NT2/D1 (cell line): ENCODE measurements around the gene RAB17.

Experiments
- DNase-seq: peaks from one replicate; pipeline ENCODE4 v3.0.0-alpha.2; 2011; ENCODE audit warnings: low read depth, low spot score
- H3K27me3 ChIP-seq: 2 replicates; pipeline ENCODE4 v1.6.0; 2011; ENCODE audit warnings: mild to moderate bottlenecking; ENCODE audit not compliant: insufficient read length, insufficient read depth
- H3K36me3 ChIP-seq: 2 replicates; pipeline ENCODE4 v1.6.1; 2011; ENCODE audit warnings: mild to moderate bottlenecking, low read length, mixed read lengths; ENCODE audit not compliant: insufficient read depth, insufficient read length
- H3K4me1 ChIP-seq: 2 replicates; pipeline ENCODE4 v1.5.1; 2011; ENCODE audit not compliant: insufficient read depth, insufficient read length
- H3K4me3 ChIP-seq: 2 replicates; pipeline ENCODE4 v1.5.1; 2011; ENCODE audit warnings: low read depth; ENCODE audit not compliant: insufficient read length
- H3K9ac ChIP-seq: 2 replicates; pipeline ENCODE4 v1.6.0; 2011; ENCODE audit warnings: low read depth; ENCODE audit not compliant: insufficient read length
- H3K9me3 ChIP-seq: 2 replicates; pipeline ENCODE4 v1.5.1; 2011; ENCODE audit warnings: mild to moderate bottlenecking, low read length; ENCODE audit not compliant: insufficient read depth
- SUZ12 ChIP-seq: IDR thresholded peaks from 2 replicates; pipeline ENCODE4 v1.6.1; 2011; ENCODE audit not compliant: insufficient read length, insufficient read depth; ENCODE audit errors: extremely low read depth
- YY1 ChIP-seq: IDR thresholded peaks from 2 replicates; pipeline ENCODE4 v1.6.1; 2011; ENCODE audit not compliant: insufficient read length, insufficient read depth
- ZNF274 ChIP-seq: IDR thresholded peaks from 2 replicates; pipeline ENCODE4 v1.6.1; 2011; ENCODE audit warnings: mild to moderate bottlenecking, low read depth, low read length

The RAB17 gene

DNA sequence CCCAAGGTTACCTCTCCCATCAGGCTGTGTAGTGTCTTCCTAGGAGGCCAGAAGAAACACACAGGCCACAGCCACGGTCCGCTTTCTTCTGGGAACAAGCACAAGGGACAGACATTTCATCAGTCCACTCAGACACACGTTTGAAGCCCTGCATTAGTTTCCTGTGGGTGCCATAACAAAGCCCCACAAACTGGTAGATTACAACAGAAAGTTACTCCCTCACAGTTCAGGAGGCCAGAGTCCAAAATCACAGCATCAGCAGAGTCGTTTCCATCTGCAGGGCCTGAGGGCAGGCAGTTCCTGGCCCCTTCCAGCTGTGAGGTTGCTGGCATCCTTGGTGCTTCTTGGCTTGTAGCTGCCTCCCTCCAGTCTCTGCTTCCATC, 32.9 kb downstream of the RAB17 start:
- Histone ChIP-seq H3K9ac (no peak overlapping the region), H3K4me1 (no peaks in the 10 kb centered on the region), H3K27me3 (no peaks in the 10 kb centered on the region), H3K36me3 (no peaks in the 10 kb centered on the region), H3K9me3 (peaks cover 32% of the 10 kb centered on the region), H3K4me3 (no peak overlapping the region)
- TF ChIP-seq ZNF274: no peak
- no peak for TF ChIP-seq SUZ12
- no peak for TF ChIP-seq YY1
- DNase-seq: no peak

DNA sequence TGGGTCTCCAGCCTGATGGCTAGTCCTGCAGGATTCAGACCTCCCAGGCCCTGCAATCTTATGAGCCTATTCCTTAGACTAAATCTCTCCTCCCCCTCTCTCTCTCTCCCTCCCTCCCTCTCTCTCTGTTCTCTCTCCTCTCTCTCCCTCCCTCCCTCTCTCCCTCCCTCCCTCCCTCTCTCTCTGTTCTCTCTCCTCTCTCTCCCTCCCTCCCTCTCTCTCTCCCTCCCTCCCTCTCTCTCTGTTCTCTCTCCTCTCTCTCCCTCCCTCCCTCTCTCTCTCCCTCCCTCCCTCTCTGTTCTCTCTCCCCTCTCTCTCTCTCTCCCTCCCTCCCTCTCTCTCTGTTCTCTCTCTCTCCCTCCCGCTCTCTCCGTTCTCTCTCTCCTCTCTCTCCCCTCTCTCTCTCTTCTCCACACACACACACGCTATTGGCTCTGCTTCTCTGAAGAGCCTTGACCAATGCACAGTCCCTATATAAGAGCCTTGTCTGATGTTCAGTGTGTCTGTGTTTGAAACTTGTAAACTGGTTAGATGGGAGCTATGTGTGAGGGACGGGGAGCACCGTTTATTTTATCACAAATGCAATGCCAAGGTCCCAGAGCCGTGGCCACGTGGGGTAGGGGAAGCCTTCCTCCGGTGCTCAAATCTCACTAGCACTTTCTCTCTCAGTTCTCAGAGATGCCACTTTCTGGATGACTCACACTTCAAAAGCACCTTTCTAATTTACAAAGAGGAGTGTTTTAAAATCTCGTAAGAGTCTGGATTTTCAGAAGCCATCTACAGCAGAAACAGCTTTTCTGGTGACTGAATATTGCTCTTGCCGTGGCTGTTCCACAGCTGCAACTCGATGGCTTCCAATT, 33.5 kb downstream of the RAB17 start:
- no peak for DNase-seq
- no peaks in the 10 kb centered on the region for H3K27me3 ChIP-seq
- H3K36me3 ChIP-seq: no peaks in the 10 kb centered on the region
- TF ChIP-seq YY1 (no peak), ZNF274 (no peak)
- no peak overlapping the region for H3K4me3 ChIP-seq
- no peak overlapping the region for H3K9ac ChIP-seq
- no peaks in the 10 kb centered on the region for H3K4me1 ChIP-seq
- peaks cover 34% of the 10 kb centered on the region for H3K9me3 ChIP-seq

DNA sequence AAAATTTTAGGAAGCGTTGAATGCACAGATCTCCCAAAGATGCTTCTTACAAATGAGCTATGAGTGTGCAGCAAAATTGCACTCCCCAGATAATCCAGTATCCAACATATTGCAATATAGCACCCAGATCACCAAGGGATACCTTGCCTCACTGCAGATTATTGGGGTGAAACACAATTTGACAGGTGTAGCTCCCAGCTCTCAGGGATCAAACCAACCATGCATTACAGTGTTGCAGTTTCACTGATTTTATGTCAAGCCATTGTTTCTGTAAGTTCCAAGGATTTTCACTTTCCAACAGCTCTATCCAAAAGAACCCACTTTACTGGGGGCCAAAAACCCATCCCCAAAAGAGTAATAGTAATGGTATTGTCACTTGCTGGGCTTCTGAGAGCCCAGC, 35.0 kb downstream of the RAB17 start:
- no peak for DNase-seq
- Histone ChIP-seq H3K9me3 (peaks cover 34% of the 10 kb centered on the region), H3K9ac (no peak overlapping the region), H3K36me3 (no peaks in the 10 kb centered on the region), H3K4me1 (no peaks in the 10 kb centered on the region), H3K27me3 (no peaks in the 10 kb centered on the region), H3K4me3 (no peak overlapping the region)
- TF ChIP-seq ZNF274: no peak
- no peak for TF ChIP-seq SUZ12

DNA sequence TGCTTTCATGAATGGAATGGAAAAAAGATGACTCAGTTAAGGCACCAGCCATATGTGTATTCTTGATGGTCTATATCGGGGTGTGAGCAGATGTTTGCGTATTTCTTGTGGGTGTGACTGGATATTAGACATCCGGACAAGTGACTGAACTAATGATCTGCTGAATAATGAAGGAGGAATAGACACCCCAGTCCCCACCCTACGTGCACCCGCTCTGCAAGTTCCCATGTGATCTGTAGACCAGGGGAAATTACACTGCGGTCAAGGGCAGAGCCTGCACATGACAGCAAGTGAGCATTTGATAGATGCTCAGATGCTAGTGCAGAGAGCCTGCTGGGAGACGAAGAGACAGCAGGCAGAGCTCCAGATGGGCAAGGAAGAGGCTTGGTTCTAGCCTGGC, 36.6 kb downstream of the RAB17 start:
- no peaks in the 10 kb centered on the region for H3K27me3 ChIP-seq
- TF ChIP-seq ZNF274 (no peak), YY1 (no peak), SUZ12 (no peak)
- no peak overlapping the region for H3K4me3 ChIP-seq
- H3K4me1 ChIP-seq: no peaks in the 10 kb centered on the region
- DNase-seq: no peak
- H3K9ac ChIP-seq: no peak overlapping the region
- H3K9me3 ChIP-seq: peaks cover 34% of the 10 kb centered on the region
- H3K36me3 ChIP-seq: no peaks in the 10 kb centered on the region

DNA sequence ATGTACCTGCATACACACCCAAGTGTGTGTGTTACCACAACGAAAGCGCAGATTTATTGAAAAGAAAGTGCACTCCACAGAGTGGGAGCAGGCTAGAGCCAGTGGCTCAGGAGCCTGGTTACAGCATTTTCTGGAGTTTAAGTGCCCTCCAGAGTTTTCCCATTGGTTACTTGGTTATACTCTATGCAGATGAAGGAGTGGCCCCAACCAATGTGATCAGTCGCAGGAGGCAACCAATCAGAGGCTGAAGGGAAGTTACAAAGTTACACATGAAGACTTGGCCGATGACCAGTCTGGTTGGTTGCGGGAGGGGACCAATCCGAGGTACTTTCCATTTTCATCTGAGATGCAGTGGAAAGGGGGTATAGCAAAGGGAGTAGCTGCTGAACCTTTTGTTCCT, 37.6 kb downstream of the RAB17 start:
- no peak overlapping the region for H3K4me3 ChIP-seq
- no peaks in the 10 kb centered on the region for H3K36me3 ChIP-seq
- no peaks in the 10 kb centered on the region for H3K27me3 ChIP-seq
- H3K9me3 ChIP-seq: peaks cover 34% of the 10 kb centered on the region
- TF ChIP-seq YY1 (no peak), SUZ12 (no peak), ZNF274 (no peak)
- no peak for DNase-seq
- no peaks in the 10 kb centered on the region for H3K4me1 ChIP-seq
- no peak overlapping the region for H3K9ac ChIP-seq

DNA sequence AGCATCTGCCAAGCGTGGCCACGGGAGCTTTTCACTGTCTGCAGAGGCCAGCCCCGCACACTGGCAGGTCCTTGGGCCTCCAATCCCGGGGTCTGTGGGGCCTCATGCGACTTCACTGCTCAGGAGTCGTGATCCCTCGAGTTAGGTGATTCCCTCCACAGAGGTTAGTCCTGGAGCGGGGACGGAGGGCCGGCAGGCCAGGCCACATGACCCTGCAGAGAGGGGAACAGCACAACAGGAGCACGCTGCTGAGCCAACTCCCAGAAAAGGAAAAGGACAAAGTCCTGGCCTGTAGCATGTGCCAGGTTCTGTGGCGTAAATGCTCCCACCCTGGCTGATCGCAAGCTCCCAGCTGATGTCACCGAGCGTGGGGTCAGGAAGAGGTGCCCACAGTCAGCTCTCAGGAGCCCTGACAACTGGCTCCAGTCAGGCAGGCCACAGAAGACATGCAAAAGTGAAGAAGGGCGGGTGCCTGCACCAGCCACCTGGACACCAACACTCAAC, 39.4 kb downstream of the RAB17 start:
- no peak for TF ChIP-seq SUZ12
- TF ChIP-seq YY1: no peak
- no peak for TF ChIP-seq ZNF274
- Histone ChIP-seq H3K27me3 (no peaks in the 10 kb centered on the region), H3K9me3 (peaks cover 28% of the 10 kb centered on the region), H3K36me3 (no peaks in the 10 kb centered on the region), H3K4me3 (no peak overlapping the region), H3K9ac (no peak overlapping the region), H3K4me1 (no peaks in the 10 kb centered on the region)
- no peak for DNase-seq

DNA sequence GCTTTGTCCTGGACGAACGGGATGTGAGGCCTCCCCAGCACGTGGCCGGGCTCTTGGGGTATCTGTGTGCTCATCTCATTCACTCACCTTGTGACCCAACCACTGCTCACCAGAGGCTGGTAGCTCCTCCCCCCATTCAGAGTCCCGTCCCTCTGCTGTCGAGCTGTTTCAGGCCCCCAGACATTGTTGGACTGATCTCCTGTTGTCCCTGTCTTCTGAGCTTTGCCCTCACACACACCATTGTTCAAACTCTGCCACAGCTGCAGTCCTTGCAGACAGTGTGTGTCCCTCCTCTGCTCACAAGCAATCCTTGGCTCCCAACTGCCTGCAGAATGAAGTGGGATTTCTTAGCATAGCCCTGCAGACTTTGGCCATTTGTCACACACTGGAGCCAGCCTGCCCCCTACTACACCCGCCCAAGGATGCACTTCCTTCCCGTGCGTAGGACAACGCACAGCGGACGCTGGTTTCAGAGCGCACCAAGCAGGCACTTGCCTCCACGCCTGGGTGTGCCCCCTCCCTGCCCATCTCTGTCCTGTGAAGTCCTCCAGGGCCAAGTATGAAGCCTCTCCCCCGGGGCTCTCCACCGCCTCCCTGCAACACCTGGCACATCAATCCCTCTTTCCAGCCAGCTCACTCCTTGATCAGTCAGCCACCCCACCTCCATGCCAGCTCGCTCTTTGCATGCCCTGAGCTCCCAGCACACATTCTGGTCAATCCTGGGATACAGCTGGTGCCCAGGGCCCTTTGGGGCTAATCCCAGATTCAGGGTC, 40.7 kb downstream of the RAB17 start:
- DNase-seq: no peak
- peaks cover 15% of the 10 kb centered on the region for H3K9me3 ChIP-seq
- H3K36me3 ChIP-seq: no peaks in the 10 kb centered on the region
- H3K27me3 ChIP-seq: no peaks in the 10 kb centered on the region
- H3K9ac ChIP-seq: no peak overlapping the region
- H3K4me1 ChIP-seq: no peaks in the 10 kb centered on the region
- H3K4me3 ChIP-seq: no peak overlapping the region
- TF ChIP-seq YY1: no peak
- TF ChIP-seq SUZ12: no peak
- no peak for TF ChIP-seq ZNF274
